ENCODE measurements around the gene MCF2L. TPM values are rescaled to one million over a fixed set of nuclear protein-coding genes. Genes with fewer than 3 reads are reported as not detected.

The MCF2L gene
- total and polyA plus RNA-seq, 9 of the 15 experiments (the other 6 are each of a cell fraction or from before 2014, with no cell fraction given): 0.05 to 0.25 (median 0.18) TPM; not detected in 5

GRCh38 chr13:113121183-113121927 lies 152.3 kb downstream of the MCF2L start:
- Histone ChIP-seq H3K79me2 (ENCODE audit: control insufficient read depth, insufficient read depth, low read length) (no peaks in the 10 kb centered on the region), H4K20me1 (replicated peaks; ENCODE audit: control insufficient read depth, insufficient read depth, low read length) (no peaks in the 10 kb centered on the region), H3K4me1 (replicated peaks in 1 of 2; ENCODE audit: control insufficient read depth in 2 of 2, insufficient read depth in 2 of 2, low read length in 2 of 2) (peaks cover 0 to 16% of the 10 kb centered on the region in 2 experiments; a peak in 2 of 5 replicates), H3K27me3 (ENCODE audit: control insufficient read depth in 2 of 2, insufficient read depth in 2 of 2, low read length in 2 of 2) (peaks cover 0 to 80% of the 10 kb centered on the region in 2 experiments; a peak in 4 of 5 replicates), H3K27ac (ENCODE audit: extremely low read depth, low read depth, low read length) (no peak overlapping the region), H3K9me1 (ENCODE audit: control insufficient read depth, insufficient read depth, low read length) (no peaks in the 10 kb centered on the region), H3K36me3 (ENCODE audit: control insufficient read depth, insufficient read depth, low read length) (no peaks in the 10 kb centered on the region), H3K9ac (ENCODE audit: insufficient read depth in 1 of 2, low read depth in 2 of 2, low read length in 2 of 2) (no peak overlapping the region), H3K9me3 (replicated peaks; ENCODE audit: control insufficient read depth, insufficient read depth, low read depth, low read length) (no peaks in the 10 kb centered on the region), H3K4me2 (ENCODE audit: insufficient read depth, low read length) (no peak overlapping the region), H2AFZ (ENCODE audit: low read depth, low read length) (no peak overlapping the region), H3K4me3 (no peak overlapping the region)
- DNase-seq (ENCODE audit: extremely low read depth in 1 of 4, low spot score in 3 of 4) (no peak), FAIRE-seq (no peak), ATAC-seq (no peak)
- intact Hi-C loops (cut with micrococcal nuclease): no loop called here
- ChIA-PET POLR2A (no interaction called here), CTCF (ENCODE audit: low intra/inter-chr PET ratio) (no interaction called here)
- in situ Hi-C loops (cut with MboI): no loop called here
- under 1% methylated on average over 17 of the region's 24 CpGs for WGBS (ENCODE audit: insufficient coverage, low coverage, missing lambda C conversion rate)
- no peak for TF ChIP-seq ESRRA (IDR thresholded peaks at IDR 0.05; ENCODE audit: borderline replicate concordance, low read depth)
- no peak for TF ChIP-seq SNRNP70 (optimal IDR thresholded peaks at IDR 0.05; ENCODE audit: low read depth, low read length)
- TF ChIP-seq ZNF551 (CRISPR knock-in tag; IDR thresholded peaks at IDR 0.05): no peak
- no peak for TF ChIP-seq MTA3 (IDR thresholded peaks at IDR 0.05; ENCODE audit: borderline replicate concordance)
- TF ChIP-seq, protein P1, sequence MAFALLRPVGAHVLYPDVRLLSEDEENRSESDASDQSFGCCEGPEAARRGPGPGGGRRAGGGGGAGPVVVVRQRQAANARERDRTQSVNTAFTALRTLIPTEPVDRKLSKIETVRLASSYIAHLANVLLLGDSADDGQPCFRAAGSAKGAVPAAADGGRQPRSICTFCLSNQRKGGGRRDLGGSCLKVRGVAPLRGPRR (CRISPR knock-in tag; IDR thresholded peaks at IDR 0.05): no peak
- no peak for TF ChIP-seq NCOA1 (IDR thresholded peaks at IDR 0.05; ENCODE audit: low read depth)
- TF ChIP-seq HDAC8 (tag; IDR thresholded peaks at IDR 0.05): no peak
- TF ChIP-seq GATAD2B (IDR thresholded peaks at IDR 0.05; ENCODE audit: borderline replicate concordance): no peak
- TF ChIP-seq ZNF217 (CRISPR knock-in tag; IDR thresholded peaks at IDR 0.05): no peak
- TF ChIP-seq, protein P2, sequence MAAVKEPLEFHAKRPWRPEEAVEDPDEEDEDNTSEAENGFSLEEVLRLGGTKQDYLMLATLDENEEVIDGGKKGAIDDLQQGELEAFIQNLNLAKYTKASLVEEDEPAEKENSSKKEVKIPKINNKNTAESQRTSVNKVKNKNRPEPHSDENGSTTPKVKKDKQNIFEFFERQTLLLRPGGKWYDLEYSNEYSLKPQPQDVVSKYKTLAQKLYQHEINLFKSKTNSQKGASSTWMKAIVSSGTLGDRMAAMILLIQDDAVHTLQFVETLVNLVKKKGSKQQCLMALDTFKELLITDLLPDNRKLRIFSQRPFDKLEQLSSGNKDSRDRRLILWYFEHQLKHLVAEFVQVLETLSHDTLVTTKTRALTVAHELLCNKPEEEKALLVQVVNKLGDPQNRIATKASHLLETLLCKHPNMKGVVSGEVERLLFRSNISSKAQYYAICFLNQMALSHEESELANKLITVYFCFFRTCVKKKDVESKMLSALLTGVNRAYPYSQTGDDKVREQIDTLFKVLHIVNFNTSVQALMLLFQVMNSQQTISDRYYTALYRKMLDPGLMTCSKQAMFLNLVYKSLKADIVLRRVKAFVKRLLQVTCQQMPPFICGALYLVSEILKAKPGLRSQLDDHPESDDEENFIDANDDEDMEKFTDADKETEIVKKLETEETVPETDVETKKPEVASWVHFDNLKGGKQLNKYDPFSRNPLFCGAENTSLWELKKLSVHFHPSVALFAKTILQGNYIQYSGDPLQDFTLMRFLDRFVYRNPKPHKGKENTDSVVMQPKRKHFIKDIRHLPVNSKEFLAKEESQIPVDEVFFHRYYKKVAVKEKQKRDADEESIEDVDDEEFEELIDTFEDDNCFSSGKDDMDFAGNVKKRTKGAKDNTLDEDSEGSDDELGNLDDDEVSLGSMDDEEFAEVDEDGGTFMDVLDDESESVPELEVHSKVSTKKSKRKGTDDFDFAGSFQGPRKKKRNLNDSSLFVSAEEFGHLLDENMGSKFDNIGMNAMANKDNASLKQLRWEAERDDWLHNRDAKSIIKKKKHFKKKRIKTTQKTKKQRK (IDR thresholded peaks at IDR 0.05; ENCODE audit: borderline replicate concordance, low read depth, low read length): no peak
- no peak for TF ChIP-seq ZC3H11A (IDR thresholded peaks at IDR 0.05; ENCODE audit: low read depth, low read length)
- TF ChIP-seq PTBP1 (IDR thresholded peaks at IDR 0.05; ENCODE audit: low read depth, low read length): no peak
- TF ChIP-seq SMAD2 (IDR thresholded peaks at IDR 0.05; ENCODE audit: low read depth, low read length): no peak
- no peak for TF ChIP-seq ELK1 (CRISPR knock-in tag; IDR thresholded peaks at IDR 0.05)
- no peak for TF ChIP-seq ELF4 (CRISPR knock-in tag; IDR thresholded peaks at IDR 0.05)
- no peak for TF ChIP-seq GATA2 (CRISPR knock-in tag; IDR thresholded peaks at IDR 0.05)
- TF ChIP-seq MAFK (IDR thresholded peaks at IDR 0.05; ENCODE audit: low read length): no peak
- no peak for TF ChIP-seq NEUROD1 (IDR thresholded peaks at IDR 0.05; ENCODE audit: borderline replicate concordance, low read depth, low read length, partially characterized antibody)
- TF ChIP-seq SMARCC2 (IDR thresholded peaks at IDR 0.05; ENCODE audit: low read depth): no peak
- no peak for TF ChIP-seq SREBF2 (CRISPR knock-in tag; IDR thresholded peaks at IDR 0.05)
- BruUV-seq (replicated peaks): no TSS peak

Measured in K562 (cell line).